GM23338 (cell line): ENCODE measurements around the gene LRIF1. TPM values are rescaled to one million over a fixed set of nuclear protein-coding genes. Genes with fewer than 3 reads are reported as not detected.

Experiments used
- ATAC-seq: fragments of 200-7000 bp; cut with Tn5 transposase; 3 replicates; pipeline ENCODE4 v1.9.1; 2020
- DNase-seq: peaks from one replicate; pipeline ENCODE4 v3.0.0-alpha.2; 2015; ENCODE audit warnings: low spot score
- H2AFZ ChIP-seq: fragments of 200-600 bp; sonication (generic); 2 replicates; pipeline ENCODE4 v1.8.0; 2016; ENCODE audit warnings: antibody characterized with exemption, mild to moderate bottlenecking, moderate library complexity
- H3F3A ChIP-seq: fragments of 200-600 bp; sonication (generic); replicated peaks from 2 replicates; pipeline ENCODE4 v1.8.0; 2017; ENCODE audit warnings: antibody characterized with exemption, mixed run types, low read depth
- H3K27ac ChIP-seq: fragments of 200-600 bp; sonication (generic); 2 replicates; pipeline ENCODE4 v1.6.1; 2016; ENCODE audit warnings: low read depth
- H3K27me3 ChIP-seq: fragments of 200-600 bp; sonication (generic); 2 replicates; pipeline ENCODE4 v1.8.0; 2016; ENCODE audit warnings: mild to moderate bottlenecking, mixed run types, moderate library complexity; ENCODE audit not compliant: insufficient read depth
- H3K36me3 ChIP-seq: fragments of 200-600 bp; sonication (generic); 2 replicates; pipeline ENCODE4 v1.8.0; 2016; ENCODE audit warnings: mild to moderate bottlenecking; ENCODE audit not compliant: insufficient read depth
- H3K4me1 ChIP-seq: fragments of 200-600 bp; sonication (generic); 2 replicates; pipeline ENCODE4 v1.8.0; 2016; ENCODE audit warnings: mild to moderate bottlenecking, moderate library complexity; ENCODE audit not compliant: insufficient read depth
- H3K4me2 ChIP-seq: fragments of 200-600 bp; sonication (generic); 2 replicates; pipeline ENCODE4 v1.7.1; 2017; ENCODE audit warnings: mixed run types
- H3K4me3 ChIP-seq: fragments of 200-600 bp; sonication (generic); 2 replicates; pipeline ENCODE4 v1.6.1; 2016; ENCODE audit warnings: mixed run types
- H3K79me2 ChIP-seq: fragments of 200-600 bp; sonication (generic); replicated peaks from 2 replicates; pipeline ENCODE4 v1.8.0; 2017; ENCODE audit warnings: mild to moderate bottlenecking; ENCODE audit not compliant: insufficient read depth
- H3K9me2 ChIP-seq: fragments of 200-600 bp; sonication (generic); 2 replicates; pipeline ENCODE4 v1.8.0; 2017; ENCODE audit not compliant: insufficient read depth
- H4K20me1 ChIP-seq: fragments of 200-600 bp; sonication (generic); replicated peaks from 2 replicates; pipeline ENCODE4 v1.8.0; 2017; ENCODE audit warnings: mild to moderate bottlenecking; ENCODE audit not compliant: insufficient read depth
- H3K27ac Mint-ChIP-seq: 2 replicates; pipeline ENCODE4 v1.8.0; 2020; ENCODE audit warnings: inconsistent platforms, mild to moderate bottlenecking, moderate library complexity, mixed read lengths
- H3K27me3 Mint-ChIP-seq: 3 replicates; pipeline ENCODE4 v1.8.0; 2022; ENCODE audit warnings: low read depth, mild to moderate bottlenecking, moderate library complexity, mixed read lengths, inconsistent platforms; ENCODE audit not compliant: insufficient read depth, poor library complexity
- H3K36me3 Mint-ChIP-seq: 3 replicates; pipeline ENCODE4 v1.8.0; 2021; ENCODE audit warnings: low read depth, mild to moderate bottlenecking, inconsistent platforms, moderate library complexity, mixed read lengths
- H3K4me1 Mint-ChIP-seq: 3 replicates; pipeline ENCODE4 v1.8.0; 2020; ENCODE audit warnings: mild to moderate bottlenecking, inconsistent platforms, mixed read lengths
- H3K4me3 Mint-ChIP-seq: 3 replicates; pipeline ENCODE4 v1.8.0; 2021; ENCODE audit warnings: moderate library complexity, mild to moderate bottlenecking, inconsistent platforms, mixed read lengths
- H3K9me3 Mint-ChIP-seq: 3 replicates; pipeline ENCODE4 v1.8.0; 2020; ENCODE audit warnings: moderate library complexity, mild to moderate bottlenecking, inconsistent platforms, mixed read lengths
- CREB1 ChIP-seq: fragments of 250-450 bp; sonication (Bioruptor Pico); IDR thresholded peaks from 2 replicates; pipeline ENCODE4 v1.5.0; 2020; ENCODE audit warnings: low read depth, mild to moderate bottlenecking, moderate library complexity
- EZH2 ChIP-seq: fragments of 200-600 bp; sonication (generic); IDR thresholded peaks from one replicate; pipeline ENCODE4 v1.8.0; 2017; ENCODE audit warnings: antibody characterized with exemption, mild to moderate bottlenecking, low read depth; ENCODE audit not compliant: unreplicated experiment
- JUNB ChIP-seq: IDR thresholded peaks from one replicate; pipeline ENCODE4 v1.6.1; 2016; ENCODE audit warnings: antibody characterized with exemption; ENCODE audit not compliant: unreplicated experiment
- NANOG ChIP-seq: IDR thresholded peaks from 2 replicates; pipeline ENCODE4 v1.6.1; 2016; ENCODE audit warnings: antibody characterized with exemption, borderline replicate concordance
- POLR2AphosphoS5 ChIP-seq: IDR thresholded peaks from 2 replicates; pipeline ENCODE4 v1.6.1; 2016; ENCODE audit warnings: antibody characterized with exemption, low read depth
- STAT1 ChIP-seq: IDR thresholded peaks from one replicate; pipeline ENCODE4 v1.6.1; 2016; ENCODE audit warnings: antibody characterized with exemption; ENCODE audit not compliant: unreplicated experiment
- ZNF114 ChIP-seq: fragments of 250-450 bp; sonication (Bioruptor Pico); IDR thresholded peaks from 2 replicates; pipeline ENCODE4 v1.5.0; 2020; ENCODE audit warnings: mild to moderate bottlenecking, moderate library complexity
- polyA plus RNA-seq: library from polyadenylated mRNA; unstranded; fragments of >200 nt; fragmentation: Nextera tagmentation; extraction: Ambion mirVana; gene quantifications from 2 replicates; pipeline ENCODE4 v1.2.1, GENCODE V29; 2016
- total RNA-seq: library from RNA; depleted of rRNA; stranded (reverse); fragments of >200 nt; shearing (Covaris generic); gene quantifications from 2 replicates; pipeline ENCODE4 v1.2.3, GENCODE V29; 2014
- TF ChIP-seq, protein P1 (sequence below): IDR thresholded peaks from 2 replicates; pipeline ENCODE4 v1.6.1; 2016; ENCODE audit warnings: antibody characterized with exemption
- TF ChIP-seq, protein P2 (sequence below): fragments of 250-450 bp; sonication (Bioruptor Pico); IDR thresholded peaks from 2 replicates; pipeline ENCODE4 v1.5.0; 2020; ENCODE audit warnings: mild to moderate bottlenecking, moderate library complexity

LRIF1 gene
- total and polyA plus RNA-seq, 2 experiments from 2014 or later = 32.6 to 37.9 TPM

DNA sequence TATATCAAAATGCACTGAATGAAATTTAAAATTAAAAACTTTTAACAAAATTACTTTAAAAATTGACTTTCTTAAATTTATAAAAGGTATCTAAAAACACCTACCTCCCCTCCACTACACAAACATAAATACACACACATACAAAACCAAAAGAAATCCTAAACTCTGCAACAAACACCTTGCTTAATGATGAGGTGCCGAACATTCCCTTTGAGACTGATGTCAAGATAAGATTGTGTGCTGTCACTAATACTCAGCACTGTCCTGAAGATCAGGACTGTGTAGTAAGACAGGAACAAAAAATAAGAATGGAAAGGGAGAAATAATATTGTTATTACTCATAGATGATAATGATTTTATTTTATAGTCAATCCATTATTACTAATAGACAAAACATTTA lies 45.7 kb downstream of the LRIF1 start:
- H3K36me3 Mint-ChIP-seq = peaks cover 6% of the 10 kb centered on the region; the same call in 1 of the 3 replicates
- Histone ChIP-seq H3K36me3 (no peaks in the 10 kb centered on the region), H3K27me3 (no peaks in the 10 kb centered on the region), H2AFZ (no peak overlapping the region), H3K9me2 (0 out of 2 replicates have a peak, but pooled peaks cover 3% of the 10 kb centered on the region), H4K20me1 (no peaks in the 10 kb centered on the region), H3K4me2 (no peak overlapping the region), H3F3A (no peaks in the 10 kb centered on the region), H3K4me3 (no peak overlapping the region), H3K79me2 (no peaks in the 10 kb centered on the region), H3K4me1 (no peaks in the 10 kb centered on the region), H3K27ac (no peak overlapping the region)
- DNase-seq (no peak), ATAC-seq (no peak)
- TF ChIP-seq POLR2AphosphoS5 = no peak
- H3K27me3 Mint-ChIP-seq = no peaks in the 10 kb centered on the region
- peaks cover 8% of the 10 kb centered on the region; the same call in 2 of the 3 replicates for H3K4me1 Mint-ChIP-seq
- H3K9me3 Mint-ChIP-seq = no peaks in the 10 kb centered on the region
- no peak overlapping the region for H3K4me3 Mint-ChIP-seq
- H3K27ac Mint-ChIP-seq = no peak overlapping the region

DNA sequence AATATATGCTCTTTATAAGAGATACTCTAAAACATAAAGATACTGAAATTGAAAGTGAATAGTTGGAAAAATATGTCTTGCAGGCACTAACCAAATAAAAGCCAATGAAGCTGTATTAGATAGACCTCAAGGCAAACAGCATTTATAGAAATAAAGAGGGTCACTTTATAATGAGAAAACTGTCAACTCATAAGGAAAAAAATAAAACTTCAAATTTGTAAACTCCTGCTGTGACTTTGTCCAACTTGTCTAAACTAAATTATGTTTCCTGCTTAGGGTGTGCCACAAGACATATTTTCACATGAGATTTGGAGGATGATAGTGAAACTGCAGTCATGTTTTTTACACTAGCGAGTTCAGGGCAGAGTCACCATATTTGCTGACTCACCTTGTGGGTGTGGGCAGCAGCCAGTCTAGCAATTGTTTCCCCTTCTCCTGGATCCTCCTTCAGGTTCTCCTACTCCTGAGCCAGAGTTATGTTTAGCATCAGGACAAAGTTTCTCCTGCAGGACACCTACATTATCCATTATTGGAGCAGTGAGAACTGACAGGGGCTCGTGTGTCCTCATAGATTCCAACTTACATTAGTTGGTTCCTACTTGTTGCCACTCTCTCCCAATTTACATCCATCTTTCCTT lies 46.9 kb downstream of the LRIF1 start:
- Histone ChIP-seq H3F3A (no peaks in the 10 kb centered on the region), H3K36me3 (no peaks in the 10 kb centered on the region), H4K20me1 (no peaks in the 10 kb centered on the region), H3K4me2 (no peak overlapping the region), H3K79me2 (no peaks in the 10 kb centered on the region), H3K9me2 (0 out of 2 replicates have a peak, but pooled peaks cover 3% of the 10 kb centered on the region), H3K27me3 (no peaks in the 10 kb centered on the region), H3K4me1 (no peaks in the 10 kb centered on the region), H3K27ac (no peak overlapping the region), H3K4me3 (no peak overlapping the region), H2AFZ (peak overlapping the region; percentile 30; the same call in 1 of the 2 replicates)
- TF ChIP-seq CREB1 (CRISPR knock-in tag) (no peak), STAT1 (no peak), EZH2 (no peak), POLR2AphosphoS5 (no peak), NANOG (no peak), ZNF114 (CRISPR knock-in tag) (no peak), JUNB (no peak)
- TF ChIP-seq, protein P1, sequence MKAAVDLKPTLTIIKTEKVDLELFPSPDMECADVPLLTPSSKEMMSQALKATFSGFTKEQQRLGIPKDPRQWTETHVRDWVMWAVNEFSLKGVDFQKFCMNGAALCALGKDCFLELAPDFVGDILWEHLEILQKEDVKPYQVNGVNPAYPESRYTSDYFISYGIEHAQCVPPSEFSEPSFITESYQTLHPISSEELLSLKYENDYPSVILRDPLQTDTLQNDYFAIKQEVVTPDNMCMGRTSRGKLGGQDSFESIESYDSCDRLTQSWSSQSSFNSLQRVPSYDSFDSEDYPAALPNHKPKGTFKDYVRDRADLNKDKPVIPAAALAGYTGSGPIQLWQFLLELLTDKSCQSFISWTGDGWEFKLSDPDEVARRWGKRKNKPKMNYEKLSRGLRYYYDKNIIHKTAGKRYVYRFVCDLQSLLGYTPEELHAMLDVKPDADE = no peak
- Mint-ChIP-seq H3K4me1 (peaks cover 8% of the 10 kb centered on the region; the same call in 2 of the 3 replicates), H3K27me3 (no peaks in the 10 kb centered on the region), H3K4me3 (no peak overlapping the region), H3K9me3 (no peaks in the 10 kb centered on the region), H3K27ac (peak overlapping the region; percentile 93), H3K36me3 (peaks cover under 1% of the 10 kb centered on the region; the same call in 1 of the 3 replicates)
- DNase-seq (no peak), ATAC-seq (no peak)

DNA sequence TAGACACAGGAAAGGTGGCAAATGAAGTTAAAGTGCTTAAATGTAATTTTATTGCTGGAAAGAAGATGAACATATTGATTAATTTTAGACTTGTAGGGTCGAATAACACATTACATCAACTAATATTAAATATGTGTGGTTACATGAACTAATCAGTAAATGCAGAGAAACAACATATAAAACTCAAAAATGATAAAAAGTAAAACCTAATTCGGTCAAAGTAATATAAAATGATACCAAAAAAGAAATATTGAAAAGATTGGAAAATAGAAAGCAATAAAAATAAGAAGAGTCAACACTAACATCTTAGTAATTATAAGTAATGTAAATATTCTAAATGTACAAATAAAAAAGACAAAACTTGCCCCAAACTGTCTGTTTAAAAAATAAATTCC lies 47.5 kb downstream of the LRIF1 start:
- H3K4me1 Mint-ChIP-seq = peaks cover 8% of the 10 kb centered on the region; the same call in 2 of the 3 replicates
- ATAC-seq = no peak
- Histone ChIP-seq H3K27ac (no peak overlapping the region), H2AFZ (no peak overlapping the region), H4K20me1 (no peaks in the 10 kb centered on the region), H3K27me3 (no peaks in the 10 kb centered on the region), H3K36me3 (no peaks in the 10 kb centered on the region), H3F3A (no peaks in the 10 kb centered on the region), H3K4me3 (no peak overlapping the region), H3K9me2 (0 out of 2 replicates have a peak, but pooled peaks cover 3% of the 10 kb centered on the region), H3K4me2 (no peak overlapping the region), H3K4me1 (no peaks in the 10 kb centered on the region), H3K79me2 (no peaks in the 10 kb centered on the region)
- no peaks in the 10 kb centered on the region for H3K27me3 Mint-ChIP-seq
- no peaks in the 10 kb centered on the region for H3K36me3 Mint-ChIP-seq
- no peaks in the 10 kb centered on the region; the same call in 2 of the 3 replicates for H3K9me3 Mint-ChIP-seq
- H3K27ac Mint-ChIP-seq = peak overlapping the region; percentile 93; the same call in 1 of the 2 replicates
- no peak overlapping the region for H3K4me3 Mint-ChIP-seq
- no peak for DNase-seq
- TF ChIP-seq, protein P2, sequence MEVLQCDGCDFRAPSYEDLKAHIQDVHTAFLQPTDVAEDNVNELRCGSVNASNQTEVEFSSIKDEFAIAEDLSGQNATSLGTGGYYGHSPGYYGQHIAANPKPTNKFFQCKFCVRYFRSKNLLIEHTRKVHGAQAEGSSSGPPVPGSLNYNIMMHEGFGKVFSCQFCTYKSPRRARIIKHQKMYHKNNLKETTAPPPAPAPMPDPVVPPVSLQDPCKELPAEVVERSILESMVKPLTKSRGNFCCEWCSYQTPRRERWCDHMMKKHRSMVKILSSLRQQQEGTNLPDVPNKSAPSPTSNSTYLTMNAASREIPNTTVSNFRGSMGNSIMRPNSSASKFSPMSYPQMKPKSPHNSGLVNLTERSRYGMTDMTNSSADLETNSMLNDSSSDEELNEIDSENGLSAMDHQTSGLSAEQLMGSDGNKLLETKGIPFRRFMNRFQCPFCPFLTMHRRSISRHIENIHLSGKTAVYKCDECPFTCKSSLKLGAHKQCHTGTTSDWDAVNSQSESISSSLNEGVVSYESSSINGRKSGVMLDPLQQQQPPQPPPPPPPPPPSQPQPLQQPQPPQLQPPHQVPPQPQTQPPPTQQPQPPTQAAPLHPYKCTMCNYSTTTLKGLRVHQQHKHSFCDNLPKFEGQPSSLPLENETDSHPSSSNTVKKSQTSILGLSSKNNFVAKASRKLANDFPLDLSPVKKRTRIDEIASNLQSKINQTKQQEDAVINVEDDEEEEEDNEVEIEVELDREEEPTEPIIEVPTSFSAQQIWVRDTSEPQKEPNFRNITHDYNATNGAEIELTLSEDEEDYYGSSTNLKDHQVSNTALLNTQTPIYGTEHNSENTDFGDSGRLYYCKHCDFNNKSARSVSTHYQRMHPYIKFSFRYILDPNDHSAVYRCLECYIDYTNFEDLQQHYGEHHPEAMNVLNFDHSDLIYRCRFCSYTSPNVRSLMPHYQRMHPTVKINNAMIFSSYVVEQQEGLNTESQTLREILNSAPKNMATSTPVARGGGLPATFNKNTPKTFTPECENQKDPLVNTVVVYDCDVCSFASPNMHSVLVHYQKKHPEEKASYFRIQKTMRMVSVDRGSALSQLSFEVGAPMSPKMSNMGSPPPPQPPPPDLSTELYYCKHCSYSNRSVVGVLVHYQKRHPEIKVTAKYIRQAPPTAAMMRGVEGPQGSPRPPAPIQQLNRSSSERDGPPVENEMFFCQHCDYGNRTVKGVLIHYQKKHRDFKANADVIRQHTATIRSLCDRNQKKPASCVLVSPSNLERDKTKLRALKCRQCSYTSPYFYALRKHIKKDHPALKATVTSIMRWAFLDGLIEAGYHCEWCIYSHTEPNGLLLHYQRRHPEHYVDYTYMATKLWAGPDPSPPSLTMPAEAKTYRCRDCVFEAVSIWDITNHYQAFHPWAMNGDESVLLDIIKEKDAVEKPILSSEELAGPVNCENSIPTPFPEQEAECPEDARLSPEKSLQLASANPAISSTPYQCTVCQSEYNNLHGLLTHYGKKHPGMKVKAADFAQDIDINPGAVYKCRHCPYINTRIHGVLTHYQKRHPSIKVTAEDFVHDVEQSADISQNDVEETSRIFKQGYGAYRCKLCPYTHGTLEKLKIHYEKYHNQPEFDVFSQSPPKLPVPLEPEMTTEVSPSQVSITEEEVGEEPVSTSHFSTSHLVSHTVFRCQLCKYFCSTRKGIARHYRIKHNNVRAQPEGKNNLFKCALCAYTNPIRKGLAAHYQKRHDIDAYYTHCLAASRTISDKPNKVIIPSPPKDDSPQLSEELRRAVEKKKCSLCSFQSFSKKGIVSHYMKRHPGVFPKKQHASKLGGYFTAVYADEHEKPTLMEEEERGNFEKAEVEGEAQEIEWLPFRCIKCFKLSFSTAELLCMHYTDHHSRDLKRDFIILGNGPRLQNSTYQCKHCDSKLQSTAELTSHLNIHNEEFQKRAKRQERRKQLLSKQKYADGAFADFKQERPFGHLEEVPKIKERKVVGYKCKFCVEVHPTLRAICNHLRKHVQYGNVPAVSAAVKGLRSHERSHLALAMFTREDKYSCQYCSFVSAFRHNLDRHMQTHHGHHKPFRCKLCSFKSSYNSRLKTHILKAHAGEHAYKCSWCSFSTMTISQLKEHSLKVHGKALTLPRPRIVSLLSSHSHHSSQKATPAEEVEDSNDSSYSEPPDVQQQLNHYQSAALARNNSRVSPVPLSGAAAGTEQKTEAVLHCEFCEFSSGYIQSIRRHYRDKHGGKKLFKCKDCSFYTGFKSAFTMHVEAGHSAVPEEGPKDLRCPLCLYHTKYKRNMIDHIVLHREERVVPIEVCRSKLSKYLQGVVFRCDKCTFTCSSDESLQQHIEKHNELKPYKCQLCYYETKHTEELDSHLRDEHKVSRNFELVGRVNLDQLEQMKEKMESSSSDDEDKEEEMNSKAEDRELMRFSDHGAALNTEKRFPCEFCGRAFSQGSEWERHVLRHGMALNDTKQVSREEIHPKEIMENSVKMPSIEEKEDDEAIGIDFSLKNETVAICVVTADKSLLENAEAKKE (CRISPR knock-in tag) = no peak
- no peak for TF ChIP-seq STAT1
